ENCODE results near the gene MT1B. TPM values are rescaled to one million over a fixed set of nuclear protein-coding genes. Genes with fewer than 3 reads are reported as not detected.
A peak's percentile ranks its signal among the peaks of the same experiment; 100 is the strongest.

The MT1B gene
- total RNA-seq, 1 experiment from 2014 or later = not detected

DNA sequence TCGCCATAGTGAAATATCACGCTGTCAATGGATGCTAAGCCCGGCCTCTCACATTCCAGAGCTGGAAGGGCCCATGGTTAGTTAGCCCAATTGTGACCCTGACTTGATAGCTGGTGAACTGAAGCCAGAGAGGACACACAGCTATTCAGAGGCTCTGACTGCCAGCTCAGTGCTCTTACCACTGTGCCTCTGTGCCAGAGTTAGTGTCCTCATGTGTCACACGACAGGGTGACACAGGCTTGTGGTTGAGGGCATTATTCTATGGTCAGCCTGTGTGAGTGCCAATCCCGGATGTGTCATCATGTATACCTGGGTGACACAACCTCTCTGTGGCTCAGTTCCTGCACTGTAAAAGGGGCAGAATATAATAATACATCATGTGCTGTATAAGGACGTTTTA lies 28.1 kb downstream of the MT1B start (continued):
- TF ChIP-seq CTCF (IDR thresholded peaks at IDR 0.05 in 2 of 3, conservative IDR thresholded peaks at IDR 0.05 in 1 of 3; ENCODE audit: borderline replicate concordance in 1 of 3, insufficient read depth in 1 of 3, low read depth in 2 of 3, low read length in 2 of 3) (no peak), JUND (IDR thresholded peaks at IDR 0.05) (peak; percentile 78), CEBPB (IDR thresholded peaks at IDR 0.05; ENCODE audit: low read depth) (peak; percentile 83), SRF (IDR thresholded peaks at IDR 0.05; ENCODE audit: low read depth) (no peak), YY1 (IDR thresholded peaks at IDR 0.05; ENCODE audit: extremely low read depth, insufficient replicate concordance, low read depth, low read length) (no peak)
- TF ChIP-seq, protein P1, sequence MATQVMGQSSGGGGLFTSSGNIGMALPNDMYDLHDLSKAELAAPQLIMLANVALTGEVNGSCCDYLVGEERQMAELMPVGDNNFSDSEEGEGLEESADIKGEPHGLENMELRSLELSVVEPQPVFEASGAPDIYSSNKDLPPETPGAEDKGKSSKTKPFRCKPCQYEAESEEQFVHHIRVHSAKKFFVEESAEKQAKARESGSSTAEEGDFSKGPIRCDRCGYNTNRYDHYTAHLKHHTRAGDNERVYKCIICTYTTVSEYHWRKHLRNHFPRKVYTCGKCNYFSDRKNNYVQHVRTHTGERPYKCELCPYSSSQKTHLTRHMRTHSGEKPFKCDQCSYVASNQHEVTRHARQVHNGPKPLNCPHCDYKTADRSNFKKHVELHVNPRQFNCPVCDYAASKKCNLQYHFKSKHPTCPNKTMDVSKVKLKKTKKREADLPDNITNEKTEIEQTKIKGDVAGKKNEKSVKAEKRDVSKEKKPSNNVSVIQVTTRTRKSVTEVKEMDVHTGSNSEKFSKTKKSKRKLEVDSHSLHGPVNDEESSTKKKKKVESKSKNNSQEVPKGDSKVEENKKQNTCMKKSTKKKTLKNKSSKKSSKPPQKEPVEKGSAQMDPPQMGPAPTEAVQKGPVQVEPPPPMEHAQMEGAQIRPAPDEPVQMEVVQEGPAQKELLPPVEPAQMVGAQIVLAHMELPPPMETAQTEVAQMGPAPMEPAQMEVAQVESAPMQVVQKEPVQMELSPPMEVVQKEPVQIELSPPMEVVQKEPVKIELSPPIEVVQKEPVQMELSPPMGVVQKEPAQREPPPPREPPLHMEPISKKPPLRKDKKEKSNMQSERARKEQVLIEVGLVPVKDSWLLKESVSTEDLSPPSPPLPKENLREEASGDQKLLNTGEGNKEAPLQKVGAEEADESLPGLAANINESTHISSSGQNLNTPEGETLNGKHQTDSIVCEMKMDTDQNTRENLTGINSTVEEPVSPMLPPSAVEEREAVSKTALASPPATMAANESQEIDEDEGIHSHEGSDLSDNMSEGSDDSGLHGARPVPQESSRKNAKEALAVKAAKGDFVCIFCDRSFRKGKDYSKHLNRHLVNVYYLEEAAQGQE (IDR thresholded peaks at IDR 0.05; ENCODE audit: low read depth) = no peak
